HG03045 (cell line): ENCODE results near the gene MAEA.
"Not testable (repeated sequence)": the region's sequence is repeated elsewhere in the genome, so short reads cannot be mapped to it uniquely, and the experiment has no call there.

Experiments used
- ATAC-seq: cut with Tn5 transposase; IDR thresholded peaks from one replicate; pipeline ENCODE4 v1.9.1; 2021; ENCODE audit warnings: mild to moderate bottlenecking, moderate library complexity; ENCODE audit not compliant: unreplicated experiment

MAEA gene

DNA sequence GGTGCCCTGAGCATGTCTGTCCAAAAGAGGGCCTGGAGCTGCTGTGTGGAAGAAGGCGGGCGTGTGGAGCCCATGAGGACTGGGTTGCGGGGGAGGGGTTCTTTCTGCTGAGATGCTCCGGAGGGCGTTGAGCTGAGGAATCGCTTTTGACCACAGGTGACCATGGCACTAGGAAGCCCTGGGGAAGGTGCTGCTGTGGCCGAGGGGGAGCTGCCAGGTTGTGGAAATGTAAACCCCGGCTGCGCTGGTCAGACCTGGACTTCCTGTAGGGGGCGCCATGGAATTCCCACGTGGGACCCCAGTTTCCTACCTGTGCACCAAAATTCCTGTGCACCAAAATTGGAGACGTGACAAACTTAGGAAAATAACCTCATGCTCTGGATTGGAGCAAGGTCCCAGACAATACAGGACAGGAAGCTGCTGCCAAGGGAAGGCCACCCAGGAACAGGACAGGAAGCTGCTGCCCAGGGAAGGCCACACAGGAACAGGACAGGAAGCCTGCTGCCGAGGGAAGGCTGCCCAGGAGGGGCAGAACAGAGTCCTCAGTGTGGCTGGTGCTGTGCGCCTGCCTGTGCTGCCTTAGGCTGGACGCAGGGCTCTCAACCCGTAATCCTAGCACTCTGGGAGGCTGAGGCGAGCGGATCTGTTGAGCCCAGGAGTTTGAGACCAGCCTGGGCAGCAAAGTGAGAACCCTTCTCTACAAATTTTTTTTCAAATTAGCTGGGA lies 29.0 kb downstream of the MAEA start:
- ATAC-seq = no peak

DNA sequence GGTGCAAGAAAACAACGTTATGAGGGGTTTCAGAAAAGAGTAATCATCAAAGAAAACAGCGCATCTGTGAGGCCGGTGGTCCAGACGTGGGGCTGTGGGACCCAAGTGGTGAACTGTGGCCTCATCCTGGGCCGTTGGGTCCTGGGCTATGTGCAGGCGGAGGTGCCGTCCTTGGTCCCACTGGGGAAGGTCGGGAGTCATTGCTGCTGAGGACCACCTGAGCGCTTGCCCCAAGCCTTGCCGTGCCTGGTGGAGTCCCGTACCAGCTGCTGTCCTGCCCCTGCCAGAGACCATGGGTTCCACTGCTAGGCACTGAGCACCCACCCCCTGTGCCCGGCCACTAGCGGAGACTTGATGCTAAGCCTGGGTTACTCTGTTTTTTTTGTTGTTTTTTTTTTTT lies 31.8 kb downstream of the MAEA start:
- no peak for ATAC-seq

DNA sequence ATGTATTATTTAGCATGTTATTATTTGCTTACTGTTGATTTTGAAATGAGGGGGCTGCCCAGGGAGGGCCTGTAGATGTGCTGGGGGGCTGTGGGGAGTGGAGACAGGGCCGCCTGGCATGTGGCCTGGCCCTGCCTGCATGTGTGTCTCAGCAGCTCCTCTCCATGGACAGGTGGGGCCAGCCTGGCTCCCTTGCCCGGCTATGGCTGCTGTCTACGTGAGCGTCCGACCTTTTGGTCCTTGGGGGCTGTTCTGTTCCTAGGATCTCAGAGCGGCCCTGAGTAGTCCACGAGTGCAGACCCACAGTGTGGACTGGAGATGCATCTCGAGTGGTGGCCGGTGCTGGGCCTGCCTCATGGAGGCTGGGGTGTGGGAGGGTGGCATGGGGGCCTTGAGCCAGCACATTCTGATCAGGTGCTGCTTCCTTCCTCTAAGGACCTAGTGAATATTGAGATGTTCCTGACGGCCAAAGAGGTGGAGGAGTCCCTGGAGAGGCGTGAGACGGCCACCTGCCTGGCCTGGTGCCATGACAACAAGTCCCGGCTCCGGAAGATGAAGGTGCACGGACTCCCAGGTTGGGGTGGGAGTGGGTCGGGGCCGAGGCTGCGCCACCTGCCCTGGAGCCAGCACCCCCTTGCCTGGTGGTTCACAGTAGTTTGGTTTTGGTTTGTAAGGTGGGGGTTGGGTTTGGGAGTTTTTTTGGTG lies 32.4 kb downstream of the MAEA start:
- ATAC-seq = no peak

DNA sequence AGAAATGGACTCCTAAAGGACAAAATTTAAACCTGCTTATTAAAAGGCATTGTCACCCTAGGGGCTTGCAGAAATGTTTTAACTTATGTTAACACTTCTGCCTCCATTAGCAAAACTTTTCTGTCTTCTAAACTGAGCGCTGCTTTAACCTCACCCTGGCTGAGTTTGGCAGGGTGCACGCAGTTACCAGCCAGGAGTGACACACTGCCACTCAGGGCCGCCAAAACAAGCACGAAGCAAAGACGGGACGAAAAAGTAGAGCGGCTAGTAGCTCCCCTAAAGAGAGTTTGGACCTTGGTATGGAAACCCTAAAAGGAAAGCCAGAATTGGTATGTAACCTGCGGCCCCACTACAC lies 33.6 kb downstream of the MAEA start:
- no peak for ATAC-seq

DNA sequence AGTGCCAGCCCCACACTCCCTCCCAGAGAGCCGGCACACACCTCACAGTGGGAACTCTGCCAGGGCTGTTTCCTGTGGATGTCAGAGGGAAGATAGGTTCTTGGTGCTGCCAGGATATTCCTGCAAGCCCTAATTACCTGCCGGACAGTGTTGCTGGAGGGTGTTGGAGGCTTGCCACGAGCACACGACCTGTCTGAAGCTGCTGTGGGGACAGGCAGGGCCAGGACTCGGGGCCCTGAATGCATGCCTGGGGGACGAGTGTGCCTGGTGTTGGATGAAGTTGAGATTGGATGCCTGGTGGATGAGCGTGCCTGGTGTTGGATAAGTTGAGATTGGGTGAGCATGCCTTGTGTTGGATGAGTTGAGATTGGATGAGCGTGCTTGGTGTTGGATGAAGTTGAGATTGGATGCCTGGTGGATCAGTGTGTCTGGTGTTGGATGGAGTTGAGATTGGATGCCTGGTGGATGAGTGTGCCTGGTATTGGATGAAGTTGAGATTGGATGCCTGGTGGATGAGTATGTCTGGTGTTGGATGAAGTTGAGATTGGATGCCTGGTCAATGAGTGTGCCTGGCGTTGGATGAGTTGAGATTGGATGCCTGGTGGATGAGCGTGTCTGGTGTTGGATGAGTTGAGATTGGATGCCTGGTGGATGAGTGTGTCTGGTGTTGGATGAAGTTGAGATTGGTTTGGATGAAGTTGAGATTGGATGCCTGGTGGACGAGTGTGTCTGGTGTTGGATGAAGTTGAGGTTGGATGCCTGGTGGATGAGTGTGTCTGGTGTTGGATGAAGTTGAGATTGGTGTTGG lies 34.1 kb downstream of the MAEA start:
- ATAC-seq = no peak

DNA sequence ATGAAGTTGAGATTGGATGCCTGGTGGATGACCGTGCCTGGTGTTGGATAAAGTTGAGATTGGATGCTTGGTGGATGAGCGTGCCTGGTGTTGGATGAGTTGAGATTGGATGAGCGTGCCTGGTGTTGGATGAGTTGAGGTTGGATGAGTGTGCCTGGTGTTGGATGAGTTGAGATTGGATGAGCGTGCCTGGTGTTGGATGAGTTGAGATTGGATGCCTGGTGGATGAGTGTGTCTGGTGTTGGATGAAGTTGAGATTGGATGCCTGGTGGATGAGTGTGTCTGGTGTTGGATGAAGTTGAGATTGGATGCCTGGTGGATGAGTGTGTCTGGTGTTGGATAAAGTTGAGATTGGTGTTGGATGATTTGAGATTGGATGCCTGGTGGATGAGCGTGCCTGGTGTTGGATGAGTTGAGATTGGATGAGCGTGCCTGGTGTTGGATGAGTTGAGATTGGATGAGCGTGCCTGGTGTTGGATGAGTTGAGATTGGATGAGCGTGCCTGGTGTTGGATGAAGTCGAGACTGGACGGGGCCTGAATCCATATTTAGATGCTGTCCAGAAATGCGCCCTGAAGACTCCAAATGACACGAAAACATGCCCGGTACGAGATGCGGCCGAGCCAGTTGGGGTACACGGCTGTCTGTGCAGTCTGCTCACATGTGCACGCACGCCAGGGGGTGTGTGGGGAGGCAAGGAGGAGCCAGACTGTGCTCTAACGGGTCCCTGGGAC lies 34.9 kb downstream of the MAEA start:
- not testable (repeated sequence) for ATAC-seq

DNA sequence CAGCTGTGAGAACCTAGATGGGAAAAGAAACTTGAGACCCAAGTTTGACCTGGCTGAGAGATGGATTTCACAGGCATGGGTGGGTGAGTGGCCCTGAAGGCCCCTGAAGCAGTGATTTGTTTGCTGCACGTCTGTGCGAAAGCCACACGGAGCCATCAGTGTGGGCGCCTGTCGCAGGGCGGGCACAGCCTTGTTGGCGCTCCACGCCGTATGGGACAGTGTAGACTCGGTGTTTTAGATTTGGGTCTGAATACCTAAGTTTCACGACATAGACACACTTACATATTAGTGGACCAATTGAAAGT lies 35.4 kb downstream of the MAEA start:
- ATAC-seq = no peak

DNA sequence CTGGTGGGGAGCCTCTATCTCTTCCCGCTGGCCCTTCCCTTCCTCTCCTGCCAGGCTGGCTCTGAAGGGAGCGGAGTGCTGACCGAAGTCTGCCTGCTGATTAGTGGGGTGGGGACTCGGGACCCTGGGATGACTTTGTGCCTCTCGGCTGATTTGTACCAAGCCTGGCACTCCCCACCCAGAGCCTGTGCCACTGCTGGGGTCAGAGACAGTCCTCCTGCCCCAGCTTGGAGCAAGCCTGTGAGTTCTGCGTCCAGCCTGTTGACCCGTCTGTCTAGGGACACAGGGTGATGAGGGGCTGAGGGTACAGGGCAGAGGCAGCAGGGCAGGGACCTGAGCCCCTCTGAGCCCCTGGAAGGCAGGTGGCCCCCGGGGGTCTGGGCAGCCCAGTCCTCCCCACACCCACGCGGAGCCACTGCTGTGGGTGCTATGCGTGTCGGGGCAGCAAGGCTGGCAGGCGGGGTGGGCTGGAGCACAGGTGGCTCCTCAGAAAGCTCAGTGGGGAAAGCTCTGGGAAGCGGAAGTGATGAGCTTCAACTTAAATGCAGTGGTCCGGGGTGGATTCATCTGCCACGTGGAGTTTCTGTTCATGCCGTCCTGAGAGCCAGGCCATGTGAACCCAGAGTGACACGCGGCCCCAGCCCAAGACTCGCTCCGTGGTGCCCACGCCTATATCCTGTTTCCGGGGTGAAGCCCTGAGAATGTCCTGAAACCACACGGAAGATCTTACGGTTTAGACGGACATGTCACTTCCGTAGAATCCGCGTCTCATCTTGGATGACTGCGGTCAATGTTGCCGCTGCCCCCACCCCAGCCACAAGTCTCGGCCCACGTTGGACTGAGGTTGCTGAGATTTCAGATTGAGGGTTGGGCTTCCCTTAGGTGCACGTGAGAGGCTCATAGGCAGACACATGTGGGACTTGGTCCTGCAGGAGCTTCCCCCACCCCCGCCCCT lies 36.3 kb downstream of the MAEA start:
- no peak for ATAC-seq

DNA sequence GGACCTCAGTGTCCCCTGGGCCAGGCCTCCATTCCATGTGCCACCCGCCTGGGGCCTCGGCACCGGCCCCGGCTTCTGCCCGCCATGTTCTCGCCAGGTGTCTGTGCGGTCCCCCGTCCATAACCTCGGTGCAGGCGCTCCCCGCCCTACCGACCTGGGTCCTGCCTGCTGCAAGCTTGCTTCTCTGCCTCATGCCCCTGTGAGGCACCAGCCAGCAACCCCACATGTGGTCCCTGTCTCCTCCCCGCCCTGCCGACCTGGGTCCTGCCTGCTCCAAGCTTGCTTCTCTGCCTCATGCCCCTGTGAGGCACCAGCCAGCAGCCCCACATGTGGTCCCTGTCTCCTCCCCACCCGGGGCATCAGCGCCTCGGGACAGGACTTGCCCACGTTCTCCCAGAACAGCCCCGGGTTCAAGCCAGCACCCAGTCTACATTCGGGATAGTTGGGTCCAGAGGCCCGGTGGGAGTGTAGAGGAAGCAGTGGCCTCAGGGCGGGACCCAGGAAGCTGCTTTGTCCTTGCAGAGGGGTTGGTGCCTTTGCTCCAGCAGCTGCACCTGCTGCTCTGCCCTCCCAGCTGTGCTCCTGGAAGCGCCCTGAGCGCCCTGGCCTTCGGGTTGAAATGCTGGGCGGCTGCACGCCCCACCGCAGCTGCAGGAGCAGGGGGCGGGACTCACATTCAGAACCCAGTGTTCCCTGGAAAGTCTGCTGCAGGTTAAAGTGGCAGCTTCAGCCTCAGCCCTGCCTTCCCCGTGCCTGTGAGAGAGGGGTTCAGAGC lies 37.2 kb downstream of the MAEA start:
- ATAC-seq = no peak

DNA sequence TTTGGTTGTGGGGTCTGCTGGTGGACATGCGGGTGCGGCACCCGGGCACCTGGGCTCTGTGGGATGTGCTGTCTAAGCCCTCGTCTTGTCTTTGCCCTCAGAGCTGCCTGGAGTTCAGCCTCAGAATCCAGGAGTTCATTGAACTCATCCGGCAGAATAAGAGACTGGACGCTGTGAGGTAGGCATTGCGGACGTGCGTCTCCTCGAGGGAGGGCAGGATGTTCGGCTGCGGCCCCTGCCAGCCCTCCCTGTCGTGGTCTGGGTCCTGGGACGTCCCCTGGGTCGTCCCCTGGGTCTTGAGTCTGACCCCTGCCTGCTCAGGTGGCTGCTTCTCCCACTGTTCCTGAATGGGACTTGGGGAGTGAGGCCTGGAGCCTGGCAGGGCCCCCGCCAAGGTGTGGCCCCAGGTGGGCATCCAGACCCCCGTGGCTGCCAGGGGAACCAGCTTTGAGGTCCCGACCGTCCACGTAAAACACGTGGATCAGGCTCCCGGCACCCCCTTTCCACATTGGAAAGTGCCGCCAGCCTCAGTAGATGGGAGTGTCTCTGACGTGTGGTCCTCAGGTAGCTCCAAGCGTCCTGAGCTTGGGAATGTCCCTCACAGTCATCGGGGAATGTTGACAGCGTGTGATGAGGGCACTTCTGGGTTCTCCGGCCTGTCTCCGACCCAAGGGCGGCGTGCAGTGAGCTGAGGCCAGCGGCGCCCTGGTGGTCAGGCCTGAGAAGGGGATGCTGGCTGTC lies 38.0 kb downstream of the MAEA start:
- ATAC-seq = no peak

DNA sequence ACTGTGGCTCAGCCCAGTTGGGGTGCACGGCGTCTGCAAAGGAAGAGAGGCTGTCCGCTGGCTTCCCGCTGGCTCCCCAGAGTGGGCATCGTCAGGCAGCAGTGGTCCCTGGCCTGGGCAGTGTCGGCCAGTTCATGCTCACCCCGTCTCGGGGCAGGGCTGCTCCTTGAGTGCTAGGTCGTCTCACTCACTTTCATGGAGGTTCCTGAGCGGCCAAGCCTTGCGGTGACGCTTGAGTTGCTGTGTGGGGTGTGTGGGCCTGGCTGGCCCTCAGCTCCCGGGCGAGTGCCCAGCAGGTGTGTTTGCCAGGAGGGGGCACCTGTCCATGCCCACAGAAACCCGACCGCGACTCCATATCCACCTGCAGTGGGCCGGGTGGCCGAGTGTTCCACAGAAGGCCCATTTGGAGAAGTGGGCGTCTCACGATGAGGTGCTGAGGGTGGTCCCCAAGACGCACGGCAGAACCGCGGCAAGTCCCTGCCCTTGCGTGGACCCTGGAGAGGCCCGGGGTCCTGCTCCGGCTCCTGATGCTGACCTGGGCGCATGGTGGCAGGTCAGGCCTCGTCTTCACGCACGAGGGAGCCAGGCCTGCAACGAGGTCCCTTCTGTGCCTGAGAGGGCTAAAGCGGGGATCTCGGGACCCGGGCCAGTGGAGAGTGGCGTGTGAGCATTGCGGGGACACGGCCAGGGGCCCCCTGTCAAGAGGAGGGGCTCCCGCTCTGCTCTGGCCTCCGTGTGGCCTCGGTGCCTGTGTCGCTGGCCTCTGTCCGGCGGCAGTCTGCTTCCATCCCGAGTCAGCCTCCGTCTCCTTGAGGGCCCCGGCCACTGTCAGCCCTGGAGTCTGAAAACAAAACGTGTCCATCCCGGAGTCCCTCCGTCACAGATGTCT lies 38.8 kb downstream of the MAEA start:
- ATAC-seq = no peak

DNA sequence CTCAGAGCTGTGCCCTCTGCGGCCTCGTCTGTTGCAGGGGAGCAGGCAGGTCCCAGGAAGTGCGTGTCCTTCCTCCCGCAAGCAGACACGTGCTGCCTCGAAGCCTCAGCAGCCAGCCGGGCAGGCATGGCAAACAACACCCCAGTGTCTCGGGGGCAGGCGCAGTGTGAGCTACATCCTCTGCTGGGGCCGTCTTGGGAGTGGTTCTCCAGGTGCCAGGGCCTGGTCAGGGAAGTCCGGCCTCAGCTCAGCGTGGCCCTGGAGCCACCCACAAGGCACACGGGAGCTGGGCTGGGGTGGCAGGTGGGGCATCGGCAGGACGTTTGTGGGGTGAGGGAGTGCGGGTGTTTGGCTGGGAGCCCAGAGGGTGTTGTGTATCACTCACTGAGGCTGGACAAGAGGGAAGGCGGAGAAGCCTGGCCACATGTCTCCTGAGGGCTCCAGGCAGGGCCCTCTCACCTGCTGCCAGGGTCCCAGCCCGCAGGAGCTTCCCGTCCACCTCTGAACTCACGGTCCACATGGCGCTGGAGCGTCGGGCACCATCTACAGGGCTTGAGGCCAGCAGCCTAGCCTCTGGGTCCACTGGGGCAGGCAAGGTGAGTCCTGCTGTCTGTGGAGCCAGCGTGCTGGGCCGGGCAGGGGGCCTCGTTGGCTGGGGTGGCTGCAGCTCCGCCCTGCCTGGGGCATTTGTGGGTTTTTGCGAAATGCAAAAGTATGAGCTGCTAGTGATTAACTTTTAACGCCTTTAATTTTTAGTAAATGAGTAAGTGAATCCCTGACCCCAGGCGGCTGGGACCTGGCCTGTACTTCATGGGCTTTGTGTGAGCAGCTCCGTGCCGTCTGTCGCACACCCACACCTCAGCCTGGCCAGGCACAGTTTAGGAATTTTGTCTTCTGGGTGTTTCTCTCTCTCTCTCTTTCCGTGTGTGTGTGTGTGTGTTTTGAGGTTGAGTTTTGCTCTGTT lies 40.0 kb downstream of the MAEA start:
- ATAC-seq = no peak

DNA sequence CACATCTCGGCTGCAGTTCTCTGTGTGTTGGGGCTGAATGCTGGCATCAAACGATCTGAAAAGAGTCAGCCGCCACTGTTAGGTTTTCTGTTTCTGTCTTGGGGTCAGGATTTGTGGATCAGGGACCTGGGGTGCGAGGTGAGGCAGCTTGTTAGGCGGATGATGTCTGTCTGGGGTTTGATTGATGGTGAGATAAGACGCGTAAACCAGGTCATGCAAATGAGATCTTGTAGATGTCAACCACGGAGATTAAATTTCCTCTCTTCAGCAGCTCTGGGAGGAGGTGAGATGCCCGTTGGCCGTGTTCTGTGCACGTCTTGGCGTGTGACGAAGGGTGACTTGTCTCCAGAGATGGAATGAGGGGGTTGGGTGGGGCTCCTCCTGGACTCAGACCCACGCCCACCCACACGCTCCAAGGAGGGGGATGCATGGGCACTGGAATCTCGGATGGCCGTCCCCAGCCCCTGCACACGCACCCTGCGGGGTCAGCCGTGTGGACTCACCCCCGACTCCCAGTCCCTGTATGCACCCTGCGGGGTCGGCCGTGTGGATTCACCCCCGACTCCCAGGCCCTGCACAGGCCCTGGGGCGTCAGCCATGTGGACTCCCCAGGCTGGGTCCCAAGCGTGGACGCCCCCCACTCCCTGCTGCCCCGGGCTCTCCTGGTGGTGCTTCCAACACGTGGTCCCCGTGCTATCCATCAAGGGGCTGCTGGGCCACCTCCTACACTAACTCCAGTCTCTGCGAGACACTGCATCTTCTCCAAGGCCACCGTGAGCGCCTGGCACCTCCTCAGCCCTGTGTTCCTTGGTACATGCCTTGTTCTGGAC lies 41.3 kb downstream of the MAEA start:
- ATAC-seq = no peak

DNA sequence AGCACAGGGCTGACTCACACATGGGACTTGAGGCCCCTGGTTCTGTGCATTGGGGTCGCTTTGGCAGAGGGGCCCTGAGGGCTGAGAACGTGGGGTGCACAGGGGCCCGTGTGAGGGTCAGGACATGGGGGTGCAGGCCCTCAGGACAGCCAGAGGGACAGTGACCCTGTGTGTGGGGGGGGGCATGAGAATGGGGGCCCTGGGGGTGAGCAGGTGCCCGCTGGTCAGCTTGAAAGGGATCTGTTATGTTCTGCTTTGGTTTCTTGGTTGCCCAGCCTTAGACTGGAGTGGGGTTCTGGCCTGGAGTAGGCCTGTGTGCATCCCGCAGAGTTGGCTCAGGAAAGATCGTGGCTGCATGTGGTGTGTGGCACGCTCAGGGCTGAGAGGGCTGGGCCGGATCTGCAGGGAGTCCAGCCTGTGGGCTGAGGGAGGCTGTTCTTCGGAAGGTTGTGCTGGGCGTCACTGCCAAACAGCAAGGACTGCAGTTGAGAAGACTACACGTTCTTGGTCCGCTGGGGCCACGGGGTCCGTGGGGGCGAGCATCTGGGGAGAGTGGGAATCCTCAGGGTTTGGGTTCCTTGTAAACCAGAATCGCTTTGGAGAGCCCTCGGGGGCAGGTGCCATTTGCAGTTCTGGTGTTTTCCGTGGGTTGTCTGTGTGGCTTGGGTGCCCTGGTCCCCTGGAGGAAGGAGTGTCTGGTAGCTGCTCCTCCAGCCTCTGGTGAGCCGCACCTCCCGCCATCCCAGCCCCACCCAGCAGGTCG lies 42.1 kb downstream of the MAEA start:
- no peak for ATAC-seq

DNA sequence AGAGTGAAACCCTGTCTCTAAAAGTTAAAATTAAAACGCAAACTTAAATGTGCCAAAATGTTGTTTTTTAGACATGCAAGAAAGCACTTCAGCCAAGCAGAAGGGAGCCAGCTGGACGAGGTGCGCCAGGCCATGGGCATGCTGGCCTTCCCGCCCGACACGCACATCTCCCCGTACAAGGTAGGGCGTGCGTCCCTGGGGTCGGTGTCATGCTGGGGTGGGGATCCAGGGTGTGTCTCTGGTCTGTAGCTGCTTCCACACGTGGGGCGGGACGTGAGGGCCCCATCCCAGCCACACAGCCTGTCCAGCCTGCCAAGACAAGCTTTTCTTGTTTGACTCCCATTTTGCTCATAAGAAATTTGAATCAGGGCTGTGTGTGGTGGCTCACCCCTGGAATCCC lies 43.0 kb downstream of the MAEA start:
- ATAC-seq = no peak
